C4-2B (cell line): ENCODE data around the gene FIZ1.

Experiments used
- ZFX ChIP-seq: fragments of 450-650 bp; IDR thresholded peaks from 2 replicates; pipeline ENCODE4 v1.6.1; 2017
- TF ChIP-seq, protein P1 (sequence below): fragments of 450-650 bp; conservative IDR thresholded peaks from 2 replicates; pipeline ENCODE4 v1.5.1; 2017; ENCODE audit warnings: mild to moderate bottlenecking

DNA sequence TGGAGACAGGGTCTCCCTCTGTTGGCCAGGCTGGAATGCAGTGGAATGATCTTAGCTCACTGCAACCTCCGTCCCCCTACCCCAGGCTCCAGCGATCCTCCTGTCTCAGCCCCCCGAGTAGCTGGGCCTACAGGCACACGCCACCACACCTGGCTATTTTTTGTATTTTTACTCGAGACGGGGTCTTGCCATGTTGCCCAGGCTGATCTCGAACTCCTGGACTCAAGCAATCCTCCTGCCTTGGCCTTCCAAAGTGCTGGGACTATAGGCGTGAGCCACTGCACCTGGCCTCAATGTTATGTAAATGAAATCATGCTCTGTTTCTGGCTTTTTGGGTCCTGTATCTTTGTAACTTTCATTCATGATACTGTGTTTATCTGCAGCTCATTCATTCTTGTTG lies 10.6 kb downstream of the FIZ1 start:
- TF ChIP-seq, protein P1, sequence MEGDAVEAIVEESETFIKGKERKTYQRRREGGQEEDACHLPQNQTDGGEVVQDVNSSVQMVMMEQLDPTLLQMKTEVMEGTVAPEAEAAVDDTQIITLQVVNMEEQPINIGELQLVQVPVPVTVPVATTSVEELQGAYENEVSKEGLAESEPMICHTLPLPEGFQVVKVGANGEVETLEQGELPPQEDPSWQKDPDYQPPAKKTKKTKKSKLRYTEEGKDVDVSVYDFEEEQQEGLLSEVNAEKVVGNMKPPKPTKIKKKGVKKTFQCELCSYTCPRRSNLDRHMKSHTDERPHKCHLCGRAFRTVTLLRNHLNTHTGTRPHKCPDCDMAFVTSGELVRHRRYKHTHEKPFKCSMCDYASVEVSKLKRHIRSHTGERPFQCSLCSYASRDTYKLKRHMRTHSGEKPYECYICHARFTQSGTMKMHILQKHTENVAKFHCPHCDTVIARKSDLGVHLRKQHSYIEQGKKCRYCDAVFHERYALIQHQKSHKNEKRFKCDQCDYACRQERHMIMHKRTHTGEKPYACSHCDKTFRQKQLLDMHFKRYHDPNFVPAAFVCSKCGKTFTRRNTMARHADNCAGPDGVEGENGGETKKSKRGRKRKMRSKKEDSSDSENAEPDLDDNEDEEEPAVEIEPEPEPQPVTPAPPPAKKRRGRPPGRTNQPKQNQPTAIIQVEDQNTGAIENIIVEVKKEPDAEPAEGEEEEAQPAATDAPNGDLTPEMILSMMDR = no peak
- TF ChIP-seq ZFX = no peak
